Stimulated activated CD8-positive, alpha-beta memory T cell treated with anti-CD3 and anti-CD28 coated beads, Interleukin-4, amount 100 ng/mL, for 1 hour (primary cell): ENCODE measurements around the gene UMODL1.

Source experiments
- DNase-seq, 2 donors: peaks; one replicate each; pipeline ENCODE4 v3.0.0-alpha.2; 2020; ENCODE audit warnings: low read depth in 2 of 2, low spot score in 1 of 2

Gene UMODL1

GRCh38 chr21:42071146-42071737 is at the start of gene UMODL1:
Gene UMODL1 (plus strand): TSS chr21:42071317. CDS start chr21:42071317, 0 bp downstream.
- no peak for DNase-seq

- no peak for DNase-seq
Observed at GRCh38 chr21:42021371-42022090, 49.6 kb upstream of the UMODL1 start.

DNA sequence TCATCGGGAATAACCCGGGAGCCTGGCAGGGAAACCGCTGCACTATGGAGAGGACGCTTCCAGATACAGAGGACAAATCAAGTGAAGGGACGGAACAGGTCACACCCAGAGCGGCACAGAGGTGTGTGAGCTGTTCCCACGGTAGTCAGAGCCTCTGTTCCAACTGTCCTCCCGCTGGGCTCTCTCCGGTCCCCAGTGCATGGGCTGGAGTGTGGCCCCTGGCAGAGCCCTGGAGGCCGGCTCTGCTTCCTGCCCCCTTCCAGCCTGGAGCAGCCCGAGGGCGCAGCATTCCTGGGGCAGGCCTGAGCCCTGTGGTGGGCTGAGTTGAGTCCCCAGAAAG is 49.1 kb upstream of the UMODL1 start:
- no peak for DNase-seq

DNA sequence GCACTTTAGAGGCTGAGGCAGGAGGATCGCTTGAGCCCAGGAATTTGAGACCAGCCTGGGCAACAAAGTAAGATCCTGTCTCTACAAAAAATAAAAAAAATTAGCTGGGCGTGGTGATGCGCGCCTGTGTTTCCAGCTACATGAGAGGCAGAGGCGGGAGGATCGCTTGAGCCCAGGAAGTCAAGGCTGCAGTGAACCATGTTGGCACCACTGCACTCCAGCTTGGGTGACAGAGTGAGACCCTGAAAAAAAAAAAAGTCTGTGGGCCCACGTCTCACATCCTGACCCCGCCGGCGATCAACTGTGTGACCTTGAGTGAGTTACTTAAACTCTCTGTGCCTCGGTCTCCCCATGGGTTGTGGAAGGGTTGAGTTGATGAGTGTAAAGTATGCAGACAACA is 48.2 kb upstream of the UMODL1 start:
- no peak for DNase-seq

DNA sequence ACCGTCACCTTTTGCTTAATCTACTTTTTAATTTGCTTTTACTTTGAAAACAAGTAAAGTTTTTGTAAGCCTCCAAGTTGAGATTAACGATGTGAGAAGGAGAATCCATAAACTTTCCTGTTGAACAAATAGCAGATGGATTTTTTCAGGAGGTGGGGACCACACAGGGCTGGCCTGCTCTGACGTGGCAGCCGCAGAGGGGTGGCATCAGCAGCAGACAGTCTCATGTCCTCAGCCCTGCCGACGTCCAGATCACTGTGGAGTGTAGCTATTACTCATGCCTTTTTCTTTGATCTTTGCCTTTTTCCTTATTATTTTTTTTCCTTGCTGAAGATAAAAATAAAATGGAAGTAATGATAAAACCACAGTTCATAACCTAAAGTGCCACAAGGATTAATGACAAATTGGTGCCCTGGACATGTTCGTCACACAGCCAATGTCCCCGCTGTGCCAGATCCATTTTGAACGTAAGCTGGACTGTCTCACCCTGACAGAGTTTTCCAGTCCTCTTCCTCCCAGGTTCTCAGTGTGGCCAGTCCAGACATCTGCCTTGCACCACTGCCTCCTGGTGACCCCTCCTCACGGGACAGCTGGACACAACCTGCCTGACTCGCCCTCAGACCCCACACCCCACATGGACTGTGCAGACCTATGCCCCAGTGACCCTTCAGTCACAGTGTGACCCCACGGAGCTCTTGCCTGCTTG is 45.6 kb upstream of the UMODL1 start:
- no peak for DNase-seq

GRCh38 chr21:42026082-42026435 is 45.1 kb upstream of the UMODL1 start:
- no peak for DNase-seq

GRCh38 chr21:42027085-42027821 is 43.9 kb upstream of the UMODL1 start:
- DNase-seq: no peak

GRCh38 chr21:42027822-42028765 is 43.0 kb upstream of the UMODL1 start:
- no peak for DNase-seq

- DNase-seq: no peak
Observed at GRCh38 chr21:42028766-42029425, 42.2 kb upstream of the UMODL1 start.

GRCh38 chr21:42030311-42030710 is 40.8 kb upstream of the UMODL1 start:
- no peak for DNase-seq

GRCh38 chr21:42031241-42031640 is 39.9 kb upstream of the UMODL1 start:
- DNase-seq: no peak

DNA sequence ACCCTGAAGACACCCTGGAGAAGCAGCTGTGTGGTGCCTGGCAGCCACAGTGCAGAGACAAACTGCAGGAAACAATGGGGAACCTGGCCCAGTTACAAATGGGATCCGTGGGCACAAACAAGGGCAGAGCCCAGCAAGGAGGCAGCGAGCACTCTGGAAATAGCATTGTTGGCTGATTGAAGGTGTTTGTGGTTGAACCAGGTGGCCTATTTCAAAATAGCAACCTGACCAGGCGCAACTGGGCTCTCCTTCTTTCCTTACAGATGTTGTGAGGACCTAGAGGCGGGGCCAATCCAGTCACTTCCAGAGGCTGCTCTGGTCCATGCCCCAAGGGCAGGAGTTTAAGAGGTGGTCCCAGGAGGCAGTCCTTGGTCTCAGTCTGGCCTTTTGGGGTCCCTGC is 39.3 kb upstream of the UMODL1 start:
- DNase-seq: no peak

- no peak for DNase-seq
Observed at GRCh38 chr21:42032266-42032665, 38.9 kb upstream of the UMODL1 start.

- DNase-seq: no peak
Observed at GRCh38 chr21:42032968-42033367, 38.1 kb upstream of the UMODL1 start.

GRCh38 chr21:42036313-42036712 is 34.8 kb upstream of the UMODL1 start:
- no peak for DNase-seq

- DNase-seq: no peak
Observed at GRCh38 chr21:42037516-42037915, 33.6 kb upstream of the UMODL1 start.

- no peak for DNase-seq
Observed at GRCh38 chr21:42037943-42038342, 33.2 kb upstream of the UMODL1 start.

DNA sequence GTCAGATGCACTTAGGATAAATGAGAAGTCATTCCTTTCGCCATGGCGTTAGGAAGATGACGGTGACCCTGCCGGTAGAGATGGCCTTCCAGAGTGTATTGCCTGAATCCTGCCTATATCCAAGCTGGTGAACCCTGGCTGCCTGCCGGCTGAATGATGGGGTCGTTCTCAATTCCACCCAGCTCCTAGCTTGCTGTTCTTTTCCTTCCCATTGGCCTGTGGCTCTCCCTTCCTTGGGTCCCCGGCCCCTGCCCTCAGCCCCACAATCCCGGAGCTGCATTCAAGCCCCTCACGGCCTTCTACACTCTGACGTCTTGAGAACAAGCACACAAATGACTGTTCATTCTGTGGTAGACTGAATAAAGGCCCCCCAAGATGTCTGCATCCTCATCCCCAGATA is 32.7 kb upstream of the UMODL1 start:
- no peak for DNase-seq

GRCh38 chr21:42038826-42039425 is 32.2 kb upstream of the UMODL1 start:
- no peak for DNase-seq

DNA sequence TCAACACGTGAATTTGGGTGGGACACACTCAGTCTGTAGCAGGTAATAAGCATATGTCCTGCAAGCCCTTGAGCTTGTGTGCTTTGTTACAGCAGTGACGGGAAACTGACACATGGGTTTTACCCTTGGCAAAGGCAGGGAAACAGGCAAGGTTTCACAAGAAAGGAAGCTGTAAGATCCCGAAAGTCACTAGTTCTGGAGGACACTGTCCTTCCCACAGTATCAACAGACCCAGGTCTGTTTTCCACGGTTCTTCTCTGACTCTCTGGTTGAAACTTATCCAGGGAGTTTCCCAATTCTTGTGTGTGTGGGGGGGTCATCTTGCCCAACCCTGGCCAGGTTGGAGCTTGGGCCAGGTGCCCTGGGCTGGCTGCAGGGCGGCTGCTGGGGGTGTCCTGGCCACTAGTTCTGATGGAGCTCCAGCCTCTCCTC is 31.6 kb upstream of the UMODL1 start:
- DNase-seq: no peak
